Uterus (tissue), 2 donors: ENCODE results near the gene MAP2K2.

Source experiments
- CTCF ChIP-seq, 4 experiments: fragments of 200-600 bp in 2 of 4; fragments of 450-650 bp in 2 of 4; sonication (generic) in 2 of 4; IDR thresholded peaks; one replicate each; pipeline ENCODE4 v1.5.1; 2016 to 2019; ENCODE audit warnings: antibody characterized with exemption in 4 of 4, mild to moderate bottlenecking in 2 of 4, moderate library complexity in 1 of 4
- POLR2A ChIP-seq, 2 donors: fragments of 450-650 bp; IDR thresholded peaks; one replicate each; pipeline ENCODE4 v1.6.1; 2016; ENCODE audit warnings: antibody characterized with exemption in 2 of 2, mild to moderate bottlenecking in 1 of 2, moderate library complexity in 1 of 2

DNA sequence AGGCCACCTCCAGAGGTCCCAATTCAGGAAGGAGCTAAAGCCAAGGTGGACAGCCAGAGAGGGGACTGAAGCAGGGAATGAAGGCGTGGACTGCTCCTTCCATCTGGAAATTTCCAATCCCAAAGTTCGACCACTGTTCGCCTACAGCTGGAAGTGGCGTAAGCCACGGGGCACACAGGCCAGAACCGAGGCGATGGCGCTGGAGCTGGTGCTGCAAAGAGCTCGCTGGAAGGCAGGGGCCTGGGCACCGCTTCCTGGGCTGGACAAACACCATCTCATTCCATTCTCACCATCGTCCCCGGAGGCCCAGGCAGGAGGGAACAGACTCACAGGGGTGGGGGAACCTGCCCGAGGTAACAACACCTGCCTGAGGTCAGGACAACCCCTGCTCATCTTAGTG is 4.2 kb downstream of the MAP2K2 start:
- TF ChIP-seq CTCF (IDR thresholded peaks at IDR 0.05), result no peak
- no peak for TF ChIP-seq POLR2A (IDR thresholded peaks at IDR 0.05)
